Measurements from ENCODE around the gene SHCBP1. TPM values are rescaled to one million over a fixed set of nuclear protein-coding genes. Genes with fewer than 3 reads are reported as not detected.

Gene SHCBP1
- total RNA-seq, 1 experiment from 2014 or later: 22.2 TPM

DNA sequence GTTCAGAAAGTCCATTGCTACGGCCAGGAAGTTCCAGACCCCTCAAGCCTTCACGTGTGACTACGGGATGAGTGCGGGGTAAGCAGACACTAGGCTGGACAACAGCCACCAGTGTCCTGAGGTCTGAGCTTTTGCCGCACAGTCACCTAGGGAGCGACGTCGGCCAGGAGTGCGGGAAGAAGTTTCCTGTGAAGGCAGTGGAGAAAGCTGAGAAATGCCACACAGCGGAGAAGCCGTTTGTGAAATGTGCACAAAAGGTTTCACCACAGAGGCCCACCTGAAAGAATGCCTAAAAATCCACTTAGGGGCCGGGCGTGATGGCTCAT is 47.4 kb downstream of the SHCBP1 start:
- H3K27ac ChIP-seq (ENCODE audit: low read length): no peak overlapping the region
- ChIA-PET POLR2A (no interaction called here), CTCF (no interaction called here)
- no peak overlapping the region for H3K4me3 ChIP-seq (ENCODE audit: low read depth in 2 of 2, low read length in 2 of 2)
- TF ChIP-seq REST (IDR thresholded peaks at IDR 0.05; ENCODE audit: insufficient read depth in 1 of 2, low read depth in 2 of 2, low read length in 1 of 2): no peak
- TF ChIP-seq CTCF (IDR thresholded peaks at IDR 0.05): no peak
- TF ChIP-seq SIN3A (IDR thresholded peaks at IDR 0.05; ENCODE audit: borderline replicate concordance, insufficient read depth, low read depth, low read length): no peak
- H3K4me1 ChIP-seq (ENCODE audit: control insufficient read depth, insufficient read depth, low read length): no peaks in the 10 kb centered on the region
- ATAC-seq (no peak), DNase-seq (ENCODE audit: low read depth, low spot score) (no peak)
- BruUV-seq (replicated peaks): no TSS peak
- intact Hi-C loops (cut with micrococcal nuclease; ENCODE audit: unreplicated experiment): no loop called here
- no peaks in the 10 kb centered on the region for H3K36me3 ChIP-seq (ENCODE audit: control insufficient read depth, insufficient read depth, low read length)
- H3K27me3 ChIP-seq (ENCODE audit: control insufficient read depth, insufficient read depth, low read length): no peaks in the 10 kb centered on the region
- in situ Hi-C loops (cut with HindIII; ENCODE audit: low pct_unique_long_range_greater_than_20kb, low sequenced_read_pairs): no loop called here
- no peaks in the 10 kb centered on the region for H3K9me3 ChIP-seq (ENCODE audit: control insufficient read depth, insufficient read depth, low read depth, low read length)

- Histone ChIP-seq H3K27me3 (ENCODE audit: control insufficient read depth, insufficient read depth, low read length) (no peaks in the 10 kb centered on the region), H3K4me1 (ENCODE audit: control insufficient read depth, insufficient read depth, low read length) (no peaks in the 10 kb centered on the region), H3K36me3 (ENCODE audit: control insufficient read depth, insufficient read depth, low read length) (no peaks in the 10 kb centered on the region), H3K9me3 (ENCODE audit: control insufficient read depth, insufficient read depth, low read depth, low read length) (no peaks in the 10 kb centered on the region), H3K4me3 (ENCODE audit: low read depth in 2 of 2, low read length in 2 of 2) (no peak overlapping the region), H3K27ac (ENCODE audit: low read length) (no peak overlapping the region)
- intact Hi-C loops (cut with micrococcal nuclease; ENCODE audit: unreplicated experiment): no loop called here
- CTCF ChIA-PET: no interaction called here
- in situ Hi-C loops (cut with HindIII; ENCODE audit: low pct_unique_long_range_greater_than_20kb, low sequenced_read_pairs): no loop called here
- no TSS peak for BruUV-seq (replicated peaks)
- ATAC-seq: no peak; the same call in 1 of the 2 replicates
- POLR2A ChIA-PET: no interaction called here
- TF ChIP-seq POLR2AphosphoS5 (IDR thresholded peaks at IDR 0.05; ENCODE audit: low read depth, low read length) (no peak), REST (IDR thresholded peaks at IDR 0.05; ENCODE audit: insufficient read depth in 1 of 2, low read depth in 2 of 2, low read length in 1 of 2) (no peak), SIN3A (IDR thresholded peaks at IDR 0.05; ENCODE audit: borderline replicate concordance, insufficient read depth, low read depth, low read length) (no peak), TCF7L2 (IDR thresholded peaks at IDR 0.05; ENCODE audit: low read depth, low read length) (no peak)
- no peak for DNase-seq (ENCODE audit: low read depth, low spot score)
These were observed 48.0 kb downstream of the SHCBP1 start for GRCh38 chr16:46573008-46573833.

Data from Panc1 (cell line).